Activated T-helper 1 cell treated with Interleukin-2 at 50 U/mL for 16 hours (primary cell): ENCODE results near the gene CDK11A.
A peak's percentile ranks its signal among the peaks of the same experiment; 100 is the strongest.
"Not testable (repeated sequence)": the region's sequence is repeated elsewhere in the genome, so short reads cannot be mapped to it uniquely, and the experiment has no call there.

Source experiments
- DNase-seq: peaks from one replicate; pipeline ENCODE4 v3.0.0-alpha.2; 2020; ENCODE audit warnings: low read depth

The CDK11A gene

DNA sequence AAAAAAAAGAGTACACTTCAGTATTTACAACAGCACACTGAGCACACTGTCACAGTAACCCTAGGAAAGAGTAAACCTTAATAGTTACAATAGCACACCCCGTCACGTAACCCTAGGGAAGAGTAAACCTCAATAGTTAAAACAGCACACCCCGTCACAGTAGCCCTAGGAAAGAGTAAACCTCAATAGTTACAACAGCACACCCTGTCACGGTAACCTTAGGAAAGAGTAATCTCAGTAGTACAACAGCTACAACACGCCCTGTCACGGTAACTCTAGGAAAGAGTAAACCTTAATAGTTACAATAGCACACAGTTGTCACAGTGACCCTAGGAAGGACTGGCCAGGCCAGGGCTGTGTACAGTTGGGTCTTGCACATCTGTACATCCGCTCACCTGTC lies 3.0 kb downstream of the CDK11A start:
- DNase-seq, result no peak

DNA sequence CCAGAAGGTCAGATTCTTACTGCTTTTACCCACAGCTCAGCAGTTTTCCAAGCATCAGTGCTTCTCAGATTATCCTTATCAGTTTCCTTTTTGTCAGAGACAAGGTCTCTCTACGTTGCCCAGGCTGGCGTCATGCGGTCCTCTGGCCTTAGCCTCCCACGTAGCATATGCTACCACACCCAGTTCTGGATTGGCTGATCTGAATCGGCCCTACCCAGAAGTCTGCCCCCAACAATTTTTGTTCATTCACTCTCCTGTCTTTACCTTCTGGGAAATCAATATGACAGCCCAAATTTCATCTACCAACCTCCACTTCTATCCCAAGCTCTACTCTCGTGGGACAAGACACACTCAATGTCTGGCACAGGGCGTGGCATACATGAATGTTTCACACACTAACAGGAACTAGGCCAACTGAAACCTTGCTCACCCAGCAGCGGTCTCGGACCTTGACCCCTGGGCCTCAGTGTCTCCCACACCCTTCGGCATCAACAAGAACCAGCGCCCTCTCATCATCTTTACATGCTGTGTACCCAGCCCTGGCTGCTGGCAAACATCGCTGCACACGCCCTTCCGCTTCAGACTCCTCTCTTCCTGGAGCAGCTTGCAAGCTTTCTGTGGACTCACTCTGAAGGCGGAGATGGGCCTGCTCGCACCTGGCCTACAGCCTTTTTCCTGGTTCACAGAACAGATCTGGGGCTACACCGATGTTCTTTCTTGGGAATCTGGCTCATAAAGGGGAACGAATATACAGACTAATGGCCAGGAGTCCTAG lies 8.9 kb downstream of the CDK11A start:
- DNase-seq, result not testable (repeated sequence)

DNA sequence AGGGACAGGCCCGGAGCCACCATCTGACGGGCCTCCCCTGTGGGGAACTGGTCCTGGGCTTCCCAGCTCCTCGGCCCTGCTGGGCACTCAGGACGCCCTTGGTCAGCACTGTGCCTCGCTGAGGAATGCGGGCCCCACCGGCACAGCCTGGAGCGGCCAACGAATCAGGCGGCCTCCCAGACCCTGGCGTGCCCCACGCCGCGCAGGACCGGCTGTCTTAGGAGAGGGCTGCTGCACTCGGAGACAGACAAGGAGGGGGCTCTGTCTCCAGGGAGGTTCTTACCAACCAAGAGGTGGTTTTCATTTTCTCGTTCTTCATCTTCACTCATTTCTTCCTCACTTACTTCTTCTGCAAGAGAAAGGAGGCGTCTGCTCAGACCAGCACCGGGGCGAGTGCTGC lies 16.3 kb downstream of the CDK11A start:
- DNase-seq, result not testable (repeated sequence)

DNA sequence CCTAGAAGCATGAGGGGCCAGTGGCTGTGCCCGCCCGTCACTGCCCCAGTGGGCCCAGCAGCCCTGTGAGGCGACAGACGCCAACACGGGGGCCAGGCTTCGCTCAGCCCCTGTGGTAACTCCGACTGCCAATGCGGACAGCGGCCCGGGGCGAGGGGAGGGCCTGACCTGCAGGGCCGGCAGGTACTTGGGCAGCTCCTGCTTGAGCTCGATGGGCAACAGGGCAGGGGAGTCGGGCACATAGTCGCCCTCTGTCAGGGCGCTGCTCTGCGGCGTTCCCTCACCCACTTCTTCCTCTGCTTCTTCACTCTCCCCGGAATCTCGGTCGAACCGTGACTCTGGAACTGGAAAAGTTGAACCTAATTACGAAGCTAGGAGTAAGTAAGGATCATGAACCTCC lies 16.9 kb downstream of the CDK11A start:
- not testable (repeated sequence) for DNase-seq

DNA sequence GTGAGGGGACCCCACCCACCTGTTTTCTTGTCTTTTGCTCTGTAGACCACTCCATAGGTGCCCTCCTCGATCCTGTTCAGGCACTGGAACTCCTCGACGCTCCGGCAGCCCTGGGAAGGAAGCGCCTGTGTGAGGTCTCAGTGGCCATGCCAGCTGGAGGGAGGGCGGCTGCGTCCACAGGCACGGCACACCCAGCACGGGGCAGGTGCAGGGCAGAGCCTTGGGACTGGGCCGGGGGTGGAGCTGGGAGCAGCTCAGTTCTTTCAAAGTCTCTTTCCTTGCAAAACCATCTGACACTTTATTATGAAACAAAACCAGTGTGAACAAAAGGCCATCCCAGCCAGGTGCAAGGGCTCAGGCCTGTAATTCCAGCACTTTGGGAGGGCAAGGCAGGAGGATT lies 18.5 kb downstream of the CDK11A start:
- not testable (repeated sequence) for DNase-seq

DNA sequence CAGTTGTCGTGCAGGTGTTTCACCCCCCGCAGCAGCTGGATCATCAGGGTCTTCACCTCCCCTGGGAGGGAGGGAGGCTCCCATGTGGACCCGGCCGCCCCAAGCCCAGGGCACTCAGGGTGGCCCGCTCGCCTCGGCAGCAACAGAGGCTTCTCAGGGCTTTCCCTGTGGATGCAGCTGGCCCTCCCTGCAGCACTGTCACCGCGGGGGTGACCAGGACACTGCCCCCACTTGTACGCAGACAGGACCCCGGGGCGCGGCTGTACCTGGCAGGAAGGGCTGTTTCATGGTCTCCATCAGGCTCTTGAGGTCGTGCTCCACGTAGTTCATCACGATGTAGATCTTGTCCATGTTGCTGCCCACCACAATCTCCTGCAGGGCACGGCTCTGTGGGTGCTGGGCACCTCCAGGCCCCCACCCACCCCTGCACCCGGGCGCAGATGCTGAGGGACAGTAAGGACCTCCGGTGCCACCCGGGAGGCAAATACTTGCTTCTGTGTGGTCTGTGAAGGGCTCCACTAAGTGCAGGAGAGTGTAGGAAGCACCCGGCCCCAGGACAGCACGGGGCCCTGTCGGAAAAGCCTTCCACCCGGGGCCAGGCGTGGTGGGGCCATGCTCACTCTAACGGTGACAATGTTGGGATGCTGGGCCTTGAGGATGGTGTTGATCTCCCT lies 19.7 kb downstream of the CDK11A start:
- DNase-seq, result not testable (repeated sequence)

DNA sequence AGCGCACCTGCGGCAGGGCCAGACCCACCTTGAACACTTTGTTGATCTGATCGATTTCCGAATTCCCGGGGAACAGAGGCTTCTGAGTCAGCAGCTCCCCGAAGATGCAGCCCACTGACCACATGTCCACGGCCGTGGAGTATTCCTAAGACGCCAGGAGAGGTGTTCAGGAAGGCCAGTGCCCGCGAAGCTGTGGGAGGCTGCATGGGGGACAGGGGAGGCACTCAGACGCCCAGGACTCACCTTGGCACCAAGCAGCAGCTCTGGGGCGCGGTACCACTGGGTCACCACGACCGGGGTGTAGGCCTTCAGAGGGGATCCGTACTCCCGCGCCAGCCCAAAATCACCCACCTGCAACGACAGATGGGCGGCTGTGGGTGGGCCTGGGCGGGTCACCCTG lies 20.4 kb downstream of the CDK11A start:
- DNase-seq, result no peak

DNA sequence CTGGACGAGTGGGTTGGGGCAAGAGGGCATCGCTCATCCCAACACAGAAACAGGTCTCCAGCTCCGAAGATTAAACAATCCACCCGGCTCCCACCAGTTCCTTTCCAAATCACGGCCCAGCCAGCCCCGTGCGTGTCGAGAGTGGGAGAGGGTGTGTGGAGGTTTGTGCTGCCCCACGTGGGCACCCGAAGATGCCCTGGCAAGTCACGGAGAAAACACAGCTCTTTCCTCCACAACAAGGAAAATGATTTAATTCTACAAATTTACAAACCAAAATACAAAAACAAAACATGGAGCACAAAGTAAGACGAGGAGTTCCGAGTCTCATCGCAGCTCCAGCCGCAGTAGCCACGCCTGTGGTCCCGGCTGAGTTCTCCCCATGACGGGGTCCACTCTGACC lies 21.7 kb downstream of the CDK11A start:
- not testable (repeated sequence) for DNase-seq

DNA sequence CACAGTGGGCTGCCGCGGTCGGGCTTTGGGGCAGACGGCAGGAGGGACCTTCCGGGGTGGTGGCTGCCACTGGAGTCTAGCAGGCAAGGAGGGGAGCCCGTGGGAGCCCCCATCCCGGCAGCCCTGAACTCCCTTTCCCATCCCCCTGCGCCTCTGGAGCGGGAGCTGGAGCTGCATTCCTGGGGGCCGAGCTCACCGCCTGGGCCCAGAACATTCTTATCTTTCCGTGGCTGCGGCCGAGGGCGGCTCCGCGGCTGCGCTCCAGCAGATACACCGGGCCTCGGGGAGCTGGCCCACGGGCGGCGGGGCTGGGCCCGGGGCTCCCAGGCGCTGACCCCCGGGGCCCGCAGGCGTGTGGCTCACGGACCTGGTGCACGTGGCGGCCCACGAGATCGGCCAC lies 23.6 kb downstream of the CDK11A start:
- not testable (repeated sequence) for DNase-seq

DNA sequence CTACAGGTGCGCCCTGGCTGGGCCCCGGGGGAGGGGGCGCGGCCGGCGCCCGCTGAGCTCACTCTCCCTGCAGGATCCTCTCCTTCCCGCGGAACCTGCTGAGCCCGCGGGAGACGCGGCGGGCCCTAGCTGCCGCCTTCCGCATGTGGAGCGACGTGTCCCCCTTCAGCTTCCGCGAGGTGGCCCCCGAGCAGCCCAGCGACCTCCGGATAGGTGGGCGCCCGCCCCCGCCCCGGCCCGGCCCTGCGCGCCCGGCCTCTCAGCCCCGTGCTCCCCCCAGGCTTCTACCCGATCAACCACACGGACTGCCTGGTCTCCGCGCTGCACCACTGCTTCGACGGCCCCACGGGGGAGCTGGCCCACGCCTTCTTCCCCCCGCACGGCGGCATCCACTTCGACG lies 24.1 kb downstream of the CDK11A start:
- not testable (repeated sequence) for DNase-seq

DNA sequence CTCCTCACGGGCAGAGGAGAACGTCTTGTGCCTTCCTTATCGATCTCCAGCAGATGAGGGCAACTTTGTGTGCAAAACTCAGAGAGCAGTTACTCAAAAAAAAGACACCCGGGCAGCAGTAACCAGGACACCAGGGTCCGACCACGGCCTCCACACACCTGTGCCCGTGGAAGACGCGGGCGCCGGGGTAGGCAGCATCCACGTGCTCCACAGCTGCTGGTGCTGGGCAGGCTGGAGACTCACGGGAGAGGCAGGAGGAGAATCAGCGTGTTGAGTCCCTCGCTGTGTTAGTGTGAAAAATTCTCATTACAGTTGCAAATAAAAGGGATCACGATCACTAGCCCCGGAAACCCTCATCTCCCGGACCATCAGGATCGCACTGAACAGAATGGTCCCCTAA lies 25.1 kb downstream of the CDK11A start:
- not testable (repeated sequence) for DNase-seq

DNA sequence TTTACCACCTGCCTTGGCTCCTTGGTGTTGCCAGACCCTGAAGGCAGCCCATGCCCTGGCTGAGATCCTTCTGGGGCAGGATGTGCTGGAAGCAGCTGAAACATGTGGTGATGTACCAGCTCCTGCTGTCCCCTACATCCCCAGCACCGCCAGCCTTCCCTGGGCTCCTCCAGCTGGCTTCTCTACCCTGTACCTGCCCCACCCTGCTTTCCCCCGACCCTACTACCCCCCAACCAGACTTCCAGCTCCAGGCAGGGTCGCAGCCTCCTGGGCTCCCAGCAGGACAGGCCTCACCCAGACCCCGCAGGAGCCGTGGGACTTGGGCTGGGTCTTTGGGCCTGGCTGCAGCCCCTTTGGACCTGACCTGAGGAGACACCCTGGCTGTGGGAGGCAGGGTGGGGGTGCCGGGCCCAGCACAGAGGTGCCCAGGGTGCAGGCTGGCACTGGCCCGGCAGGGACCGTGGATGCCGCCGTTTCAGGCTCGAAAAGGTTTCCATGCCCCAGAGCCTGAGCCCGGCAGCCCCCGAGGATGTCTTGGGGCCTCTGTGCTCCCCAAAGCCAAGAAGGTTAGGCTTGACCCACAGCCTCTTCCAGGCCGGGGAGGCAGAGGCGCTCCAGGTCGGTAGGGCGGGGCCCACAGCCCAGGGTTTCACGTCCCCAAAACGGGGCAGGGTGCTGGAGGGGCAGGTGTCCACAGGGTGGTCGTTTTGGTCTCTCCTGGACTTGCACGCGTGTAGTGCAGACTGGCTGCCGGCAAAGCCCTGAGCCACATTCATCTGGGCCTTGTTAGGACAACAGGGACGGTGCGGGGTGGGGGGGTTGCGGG lies 26.6 kb downstream of the CDK11A start:
- DNase-seq, result not testable (repeated sequence)

DNA sequence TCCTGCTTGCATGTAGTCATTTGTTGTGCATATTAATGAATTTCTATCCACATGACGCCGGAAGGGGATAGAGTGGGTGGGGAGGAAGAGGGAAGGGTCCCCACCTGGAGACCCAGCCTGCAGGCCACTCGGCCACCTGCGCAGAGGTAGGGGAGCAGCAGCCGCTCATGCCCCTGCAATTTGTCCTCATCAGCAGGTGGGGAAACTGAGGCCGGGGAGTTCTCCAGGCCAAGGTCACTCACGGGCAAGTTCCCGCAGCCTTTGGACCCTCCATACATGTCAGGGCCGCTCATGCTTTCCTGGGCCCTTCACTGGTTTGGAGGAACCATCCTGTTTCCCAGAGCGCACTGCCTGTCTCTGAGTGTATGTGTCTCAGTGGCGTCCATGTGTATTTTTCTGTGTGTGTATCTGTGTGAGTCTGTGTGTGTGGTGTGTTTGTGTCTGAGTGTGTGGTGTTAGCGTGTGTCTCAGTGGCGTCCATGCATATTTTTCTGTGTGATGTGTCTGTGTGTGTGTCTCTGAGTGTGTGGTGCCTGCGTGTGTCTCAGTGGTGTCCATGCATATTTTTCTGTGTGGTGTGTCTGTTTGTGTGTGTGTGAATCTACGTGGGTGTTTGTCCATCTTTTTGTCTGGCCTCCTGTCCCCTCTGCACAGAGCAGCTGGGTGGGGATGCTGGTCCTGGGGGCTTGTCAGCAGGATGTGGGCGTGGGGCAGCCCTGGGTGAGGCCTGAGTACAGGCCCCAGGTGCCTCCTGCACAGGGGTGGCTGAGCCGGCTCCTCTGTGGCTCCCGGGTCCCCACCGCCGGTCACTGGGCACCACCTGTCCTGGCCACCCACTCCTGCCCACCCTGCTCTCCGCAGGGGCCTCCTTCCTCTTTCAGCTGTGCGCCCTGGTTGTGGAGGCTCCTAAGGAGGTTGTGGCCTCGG lies 27.5 kb downstream of the CDK11A start:
- DNase-seq, result not testable (repeated sequence)

DNA sequence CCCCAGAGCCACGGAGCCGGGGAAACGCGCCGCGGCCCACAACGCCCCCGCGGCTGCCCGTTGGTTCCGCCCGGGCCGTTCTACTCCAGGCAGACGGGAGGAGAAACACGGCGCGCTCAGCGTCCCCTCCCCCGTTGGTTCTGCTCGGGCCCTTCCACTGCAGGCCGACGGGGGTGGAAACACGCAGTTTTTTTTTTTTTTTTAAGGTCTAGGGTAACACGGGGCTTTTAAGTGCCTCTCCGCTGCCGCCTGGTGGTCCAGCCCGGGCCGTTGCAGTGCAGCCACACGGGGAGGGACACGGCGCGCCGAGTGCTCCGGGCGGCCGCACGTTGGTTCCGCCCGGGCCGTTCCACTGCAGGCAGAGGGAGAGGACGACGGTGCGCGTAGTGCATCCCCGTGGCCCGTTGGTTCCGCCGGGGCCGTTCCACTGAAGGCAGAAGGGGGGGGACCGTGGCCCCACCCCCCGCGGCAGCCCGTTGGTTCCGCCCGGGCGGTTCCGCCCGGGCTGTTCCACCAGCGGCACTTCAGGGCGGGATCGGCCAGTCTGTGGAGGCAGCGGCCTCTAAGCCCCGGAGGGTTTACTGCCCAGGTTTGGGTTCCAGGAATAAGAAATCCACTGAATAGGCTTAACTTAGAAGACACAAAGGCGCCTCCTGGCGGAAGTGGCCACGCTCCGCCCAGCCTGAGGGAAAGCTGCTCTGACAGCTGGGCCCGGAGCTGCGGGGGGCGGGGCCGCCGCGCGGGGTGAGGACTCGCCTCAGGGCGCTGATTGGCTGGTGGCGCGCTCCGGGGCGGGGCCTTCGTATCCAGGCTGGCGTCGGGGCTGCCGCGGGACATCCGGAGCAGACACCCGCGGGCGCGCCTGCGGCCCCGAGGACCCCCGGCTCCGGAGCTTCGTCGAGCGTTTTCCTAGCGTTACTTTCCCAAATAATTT lies 31.2 kb downstream of the CDK11A start, which contains the start of gene SLC35E2B:
Gene SLC35E2B, minus strand, starts transcription at position 82 of the 934 bp plus-strand sequence. CDS start 16,096 bp downstream, outside the sequence.
- peak; percentile 97 for DNase-seq

DNA sequence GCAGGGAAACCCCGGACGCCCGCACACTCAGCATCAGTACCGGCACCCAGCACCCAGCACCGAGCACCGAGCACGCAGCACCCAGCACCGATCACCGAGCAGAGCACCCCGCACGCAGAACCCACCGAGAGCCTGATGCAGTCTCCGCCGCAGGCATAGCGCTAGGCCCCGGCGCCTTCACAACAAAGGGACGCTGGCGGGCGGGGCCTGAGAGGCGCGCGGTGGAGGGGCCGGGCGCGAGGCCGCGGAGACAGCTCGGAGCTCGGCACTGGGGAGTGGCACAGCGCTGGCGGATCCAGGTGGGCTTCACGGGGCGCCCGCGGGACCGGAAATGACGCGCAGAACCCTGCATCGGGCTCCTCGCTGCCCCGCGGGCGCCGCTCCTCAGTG lies 31.8 kb downstream of the CDK11A start:
- peak; percentile 78 for DNase-seq

DNA sequence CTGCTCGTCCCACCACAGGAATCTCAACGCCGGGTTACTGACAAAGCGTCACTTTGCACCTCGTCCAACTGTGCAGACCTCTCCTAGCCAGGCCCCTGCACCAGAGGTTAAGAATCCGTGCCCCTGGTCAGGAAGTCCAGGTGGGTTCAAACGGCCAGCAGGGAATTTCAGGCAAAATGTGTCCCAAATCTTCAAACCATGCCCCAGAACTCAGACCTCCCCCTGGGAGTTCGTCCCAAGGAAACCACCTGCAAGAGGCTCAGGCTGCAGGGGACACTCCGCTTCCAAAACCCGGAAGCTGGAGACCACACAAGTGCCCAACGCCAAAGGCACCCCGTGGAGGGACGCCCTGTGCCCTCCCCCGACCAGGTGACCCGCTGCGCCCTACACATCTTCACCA lies 32.7 kb downstream of the CDK11A start:
- not testable (repeated sequence) for DNase-seq

DNA sequence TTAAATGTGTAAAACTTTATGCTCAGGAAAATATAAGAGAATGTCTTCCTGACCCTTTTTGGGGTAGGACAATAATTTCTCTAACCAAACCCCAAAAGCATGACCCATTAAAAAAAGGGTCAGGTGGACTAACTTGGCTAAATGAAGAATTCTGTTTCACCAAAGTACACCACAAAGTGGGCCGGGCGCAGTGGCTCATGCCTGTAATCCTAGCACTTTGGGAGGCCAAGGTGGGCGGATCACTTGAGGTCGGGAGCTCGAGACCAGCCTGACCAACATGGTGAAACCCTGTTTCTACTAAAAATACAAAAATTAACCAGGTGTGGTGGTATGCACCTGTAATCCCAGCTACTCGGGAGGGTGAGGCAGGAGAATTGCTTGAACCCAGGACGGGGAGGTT lies 34.6 kb downstream of the CDK11A start:
- DNase-seq, result not testable (repeated sequence)

DNA sequence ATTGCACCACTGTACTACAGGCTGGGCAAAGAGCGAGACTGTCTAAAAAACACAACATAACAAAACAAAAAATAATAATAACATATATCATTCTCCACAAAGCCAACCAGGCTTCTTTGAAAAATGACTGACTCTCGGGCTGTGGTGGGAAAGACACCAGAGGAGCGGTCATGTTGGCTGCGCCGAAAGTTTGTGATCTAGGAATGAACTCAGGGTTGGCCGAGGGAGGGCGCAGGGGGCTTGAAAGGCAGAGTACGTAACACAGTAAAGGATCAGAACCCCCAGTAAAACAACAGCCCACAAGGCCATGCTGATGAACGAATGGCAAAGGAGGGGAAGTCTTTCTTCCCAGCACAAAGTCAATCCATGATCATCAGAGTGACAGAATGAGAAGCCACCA lies 36.3 kb downstream of the CDK11A start:
- no peak for DNase-seq

DNA sequence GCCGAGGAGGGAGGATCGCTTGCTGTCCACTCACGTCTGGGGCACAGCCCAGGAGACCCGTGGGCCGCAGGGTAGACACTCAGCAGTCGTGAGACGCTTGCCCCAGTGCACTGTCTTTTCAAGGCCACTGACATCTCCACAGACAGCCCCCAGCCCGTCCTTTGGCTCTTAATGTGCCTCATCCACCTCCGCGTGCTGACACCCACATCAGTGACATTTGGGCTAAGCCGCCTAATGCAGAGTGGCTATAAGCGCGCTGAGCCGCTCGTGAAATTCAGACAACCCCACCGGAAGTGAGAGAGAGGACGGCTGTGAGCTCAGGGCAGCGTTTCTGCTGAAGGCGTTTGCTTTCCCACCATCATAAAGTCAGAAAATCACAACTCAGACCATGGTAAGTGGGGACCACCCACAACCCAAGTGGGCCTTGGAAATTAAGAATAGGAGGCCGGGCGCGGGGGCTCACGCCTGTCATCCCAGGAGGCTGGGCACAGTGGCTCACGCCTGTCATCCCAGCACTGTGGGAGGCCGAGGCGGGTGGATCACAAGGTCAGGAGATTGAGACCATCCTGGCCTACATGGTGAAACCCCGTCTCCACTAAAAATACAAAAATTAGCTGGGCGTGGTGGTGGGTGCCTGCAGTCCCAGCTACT lies 40.0 kb downstream of the CDK11A start:
- no peak for DNase-seq
